EH (cell line): ENCODE data around the gene FCGR2B.
A peak's percentile ranks its signal among the peaks of the same experiment; 100 is the strongest.
"Not testable (repeated sequence)": the region's sequence is repeated elsewhere in the genome, so short reads cannot be mapped to it uniquely, and the experiment has no call there.

Experiments used
- DNase-seq: peaks from one replicate; pipeline ENCODE4 v3.0.0-alpha.2; 2015; ENCODE audit warnings: low read depth

Gene FCGR2B

DNA sequence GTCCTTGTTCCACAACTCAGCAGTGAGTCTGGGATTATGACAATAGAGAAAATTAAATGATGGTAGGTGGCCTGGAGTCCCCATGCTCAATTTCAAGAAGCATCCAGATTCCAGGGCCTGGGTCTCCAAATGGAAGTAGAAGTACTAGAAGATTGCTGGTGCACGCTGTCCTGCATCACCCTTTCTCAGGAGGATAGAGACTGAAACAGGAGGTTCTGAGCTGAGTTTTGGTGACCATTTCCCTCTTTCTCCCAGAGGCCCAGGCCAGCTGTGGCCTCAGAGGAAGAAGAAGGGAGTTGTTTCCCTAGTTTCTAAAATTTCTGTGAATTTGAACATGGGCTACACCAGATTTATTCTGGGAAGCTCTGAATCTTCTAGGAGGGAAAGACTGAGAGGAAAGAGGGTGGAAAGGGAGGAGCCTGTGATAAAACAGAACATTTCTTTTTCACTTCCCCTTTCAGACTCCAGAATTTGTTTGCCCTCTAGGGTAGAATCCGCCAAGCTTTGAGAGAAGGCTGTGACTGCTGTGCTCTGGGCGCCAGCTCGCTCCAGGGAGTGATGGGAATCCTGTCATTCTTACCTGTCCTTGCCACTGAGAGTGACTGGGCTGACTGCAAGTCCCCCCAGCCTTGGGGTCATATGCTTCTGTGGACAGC lies at the start of gene FCGR2B:
Gene FCGR2B (plus strand): TSS at position 460 of the 656 bp plus-strand sequence. CDS start 99 bp downstream, at position 559.
- DNase-seq: not testable (repeated sequence)

DNA sequence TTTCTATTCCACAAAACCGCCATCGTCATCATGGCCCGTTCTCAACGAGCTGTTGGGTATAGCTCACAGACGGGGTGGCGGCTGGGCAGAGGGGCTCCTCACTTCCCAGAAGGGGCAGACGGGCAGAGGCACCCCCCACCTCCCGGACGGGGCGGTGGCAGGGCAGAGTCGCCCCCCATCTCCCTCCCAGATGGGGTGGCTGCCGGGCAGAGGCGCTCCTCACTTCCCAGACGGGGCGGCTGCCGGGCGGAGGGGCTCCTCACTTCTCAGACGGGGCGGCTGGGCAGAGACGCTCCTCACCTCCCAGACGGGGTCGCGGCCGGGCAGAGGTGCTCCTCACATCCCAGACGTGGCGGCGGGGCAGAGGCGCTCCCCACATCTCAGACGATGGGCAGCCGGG lies 46.5 kb upstream of the FCGR2B start:
- DNase-seq: not testable (repeated sequence)

DNA sequence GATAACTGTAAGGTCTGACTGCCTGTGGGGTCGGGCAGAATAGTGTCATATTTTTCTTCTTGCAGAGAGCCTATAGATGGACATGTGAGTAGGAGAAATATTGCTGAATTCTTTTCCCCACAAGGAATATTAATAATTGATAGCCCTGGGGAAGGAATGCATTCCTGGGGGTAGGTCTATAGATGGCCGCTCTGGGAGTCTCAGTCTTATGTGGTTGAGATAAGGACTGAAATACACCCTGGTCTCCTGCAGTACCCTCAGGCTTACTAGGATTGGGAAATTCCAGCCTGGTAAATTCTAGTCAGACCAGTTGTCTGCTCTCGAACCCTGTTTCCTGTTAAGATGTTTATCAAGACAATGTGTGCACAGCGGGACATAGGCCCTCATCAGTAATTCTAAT lies 44.4 kb upstream of the FCGR2B start:
- DNase-seq: not testable (repeated sequence)

DNA sequence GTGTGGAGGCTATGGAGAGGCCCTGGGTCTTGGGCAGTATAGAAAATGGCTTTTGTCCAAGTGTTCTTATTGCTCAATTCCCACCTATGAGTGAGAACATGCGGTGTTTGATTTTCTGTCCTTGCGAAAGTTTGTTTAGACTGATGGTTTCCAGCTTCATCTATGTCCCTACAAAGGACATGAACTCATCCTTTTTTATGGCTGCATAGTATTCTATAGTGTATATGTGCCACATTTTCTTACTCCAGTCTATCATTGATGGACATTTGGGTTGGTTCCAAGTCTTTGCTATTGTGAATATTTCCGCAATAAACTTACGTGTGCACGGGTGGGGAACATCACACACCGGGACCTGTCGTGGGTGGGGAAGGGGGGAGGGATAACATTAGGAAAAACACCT lies 42.5 kb upstream of the FCGR2B start:
- not testable (repeated sequence) for DNase-seq

DNA sequence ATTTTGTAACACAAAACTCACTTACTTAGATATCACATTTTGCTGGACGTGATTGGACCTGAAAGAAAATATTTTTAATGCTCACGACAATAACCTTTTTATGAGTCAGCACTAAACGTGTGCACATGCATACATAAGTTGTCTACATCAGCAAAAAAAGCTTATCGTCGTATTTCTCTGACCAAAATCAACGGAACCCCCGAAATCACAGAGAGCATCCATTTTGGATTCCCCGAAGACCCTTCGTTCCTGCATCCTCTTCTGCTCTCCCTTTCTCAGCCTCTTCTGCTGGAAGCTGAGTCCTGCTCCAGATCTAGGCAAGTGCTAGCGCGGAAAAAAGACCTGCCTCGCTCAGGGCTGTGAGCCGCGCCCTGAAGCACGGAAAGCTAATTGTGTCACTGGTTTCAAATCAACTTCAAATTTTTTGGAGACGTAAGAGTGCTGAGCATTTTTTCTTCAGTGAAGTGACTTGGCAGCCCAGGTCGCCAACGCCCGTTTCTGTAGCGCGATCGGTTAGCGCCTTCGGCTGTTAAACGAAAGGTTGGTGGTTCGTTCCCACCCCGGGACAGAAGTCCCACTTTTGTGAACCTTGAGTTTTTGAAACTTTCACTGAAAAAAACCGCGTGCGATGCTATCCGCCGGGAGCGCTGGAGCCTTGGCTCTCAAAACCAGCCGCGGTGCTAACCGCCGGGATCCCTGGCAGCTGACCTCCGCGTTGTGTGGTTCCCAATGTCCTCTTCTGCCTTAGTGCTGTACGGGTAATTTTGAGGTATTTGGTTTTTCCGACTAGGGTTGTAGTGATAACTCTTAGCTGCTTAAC lies 41.6 kb upstream of the FCGR2B start:
- DNase-seq: peak; percentile 80

DNA sequence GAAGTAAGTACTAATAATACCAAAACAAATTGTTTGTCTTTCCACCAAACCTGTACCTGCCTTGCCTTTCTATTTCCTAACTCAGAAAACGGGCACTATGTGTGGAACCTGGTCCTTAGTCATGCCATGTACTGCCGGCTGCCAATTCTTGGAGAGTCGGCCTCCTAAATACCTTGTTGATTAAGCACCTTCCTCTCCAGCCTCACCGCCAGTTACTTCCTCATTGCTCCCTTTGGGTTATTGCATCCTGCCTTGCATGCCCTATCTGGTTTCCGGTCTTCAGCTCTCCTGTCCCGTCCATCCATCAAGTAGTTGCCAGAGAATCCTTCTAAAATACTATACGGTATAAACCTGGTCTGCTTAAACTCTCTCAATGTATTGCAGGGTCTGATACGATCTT lies 40.9 kb upstream of the FCGR2B start:
- DNase-seq: not testable (repeated sequence)

DNA sequence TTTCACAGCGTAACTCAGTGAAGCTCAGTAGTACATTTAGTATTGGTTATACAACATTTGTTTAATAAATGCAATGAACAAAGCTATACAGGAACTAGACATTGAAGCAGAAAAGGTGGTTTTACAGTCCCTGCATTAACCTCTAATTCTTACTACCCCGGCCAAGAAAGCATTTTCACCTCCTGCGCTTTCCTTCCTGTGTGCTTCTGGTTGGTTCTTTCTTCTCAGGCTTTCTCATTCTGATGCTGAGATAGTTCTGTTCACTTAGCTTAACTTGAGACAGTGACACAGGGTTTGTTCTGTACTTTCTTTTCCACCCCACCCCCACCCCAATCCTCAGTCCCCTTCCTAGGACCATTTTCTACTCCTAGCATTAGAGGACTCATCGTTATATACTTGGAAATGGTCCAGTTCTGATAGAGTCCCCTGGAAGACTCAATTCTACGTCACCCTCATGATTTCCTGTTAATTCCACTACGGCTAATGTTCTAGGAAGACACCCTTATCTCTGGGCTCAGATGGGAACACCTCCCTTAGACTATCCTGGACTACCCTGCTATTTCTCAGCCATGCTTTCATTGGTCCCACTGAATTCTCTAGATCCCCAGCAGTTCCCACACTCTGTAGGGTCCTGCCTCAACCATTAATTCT lies 39.4 kb upstream of the FCGR2B start:
- not testable (repeated sequence) for DNase-seq

DNA sequence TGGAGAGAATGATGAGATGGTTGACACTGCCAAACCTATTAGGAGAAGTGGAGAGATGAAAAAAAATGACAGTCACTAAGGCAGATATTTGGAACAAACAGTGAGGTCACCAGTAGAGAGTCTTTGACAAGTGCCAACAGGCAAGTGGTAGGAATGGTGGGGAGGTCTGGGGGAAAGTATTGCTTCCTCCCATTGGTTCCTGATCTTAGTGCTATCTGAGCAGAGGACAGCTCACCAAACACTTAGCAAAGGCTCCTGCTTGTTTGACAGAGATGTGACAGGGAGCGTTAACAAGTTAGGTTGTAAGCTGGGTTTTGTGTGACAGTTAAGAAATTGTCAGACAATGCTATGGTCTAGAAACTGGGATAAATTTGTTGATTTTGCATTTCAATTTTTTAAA lies 38.3 kb upstream of the FCGR2B start:
- not testable (repeated sequence) for DNase-seq

DNA sequence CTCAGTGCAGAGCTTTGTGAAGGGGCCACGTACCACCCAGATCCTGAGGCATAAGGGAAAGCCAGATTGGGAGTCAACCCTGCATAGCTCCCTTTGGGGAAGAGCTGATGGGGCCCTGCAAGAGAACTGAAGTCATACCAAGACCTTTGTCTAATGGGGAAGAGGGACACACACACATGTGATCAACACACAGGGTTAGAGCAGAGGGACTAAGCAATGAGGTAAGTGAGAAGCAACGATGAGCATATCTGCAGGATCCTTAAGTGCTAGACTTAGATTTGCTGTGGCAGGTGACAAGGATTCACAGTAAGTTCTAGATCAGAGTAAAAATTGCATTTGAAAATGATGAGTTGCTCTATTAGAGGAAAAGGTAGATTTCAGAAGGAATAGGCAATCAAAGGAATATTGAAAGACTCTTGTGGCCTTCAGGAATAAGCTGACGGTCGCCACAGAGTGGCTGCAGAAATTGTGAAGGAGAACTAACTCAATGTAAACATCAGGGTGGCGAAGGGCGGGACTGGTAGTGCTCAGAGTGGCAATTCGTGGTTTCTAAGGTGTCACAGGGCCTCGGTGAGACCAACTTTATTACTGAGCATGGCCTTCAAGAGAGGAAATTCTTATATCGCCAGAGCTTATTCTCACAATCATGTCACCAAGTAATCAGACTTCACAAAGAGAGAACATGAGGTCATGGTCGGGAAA lies 36.3 kb upstream of the FCGR2B start:
- DNase-seq: not testable (repeated sequence)

DNA sequence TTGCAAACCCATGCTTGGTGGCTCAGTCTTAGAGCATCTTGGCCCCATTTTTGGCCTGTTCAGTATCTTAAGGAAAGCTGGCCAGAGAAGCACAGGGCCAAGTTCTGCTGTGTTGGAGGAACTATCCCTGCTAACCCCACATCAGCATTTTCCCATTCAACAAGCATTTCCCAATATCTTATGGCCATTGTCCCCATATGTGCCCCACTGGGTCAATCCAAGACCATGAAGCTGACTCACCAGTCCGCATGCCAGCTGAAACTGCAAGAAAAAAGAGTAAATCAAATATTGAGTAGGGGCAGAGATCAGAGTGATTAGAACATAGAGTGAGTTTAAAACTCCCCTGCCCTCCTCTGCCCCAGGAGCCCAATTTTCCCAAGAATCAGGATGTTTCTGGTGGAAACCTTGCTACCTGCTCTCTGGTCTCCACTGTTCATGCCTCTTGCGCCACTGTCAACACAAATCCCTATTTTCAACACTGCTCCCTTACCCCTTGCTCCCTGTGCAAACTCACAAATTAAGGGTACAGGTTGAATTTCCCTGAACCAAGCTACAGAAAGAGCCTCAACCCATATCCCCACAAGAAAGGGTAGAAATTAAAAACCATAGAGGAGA lies 32.7 kb upstream of the FCGR2B start:
- not testable (repeated sequence) for DNase-seq

DNA sequence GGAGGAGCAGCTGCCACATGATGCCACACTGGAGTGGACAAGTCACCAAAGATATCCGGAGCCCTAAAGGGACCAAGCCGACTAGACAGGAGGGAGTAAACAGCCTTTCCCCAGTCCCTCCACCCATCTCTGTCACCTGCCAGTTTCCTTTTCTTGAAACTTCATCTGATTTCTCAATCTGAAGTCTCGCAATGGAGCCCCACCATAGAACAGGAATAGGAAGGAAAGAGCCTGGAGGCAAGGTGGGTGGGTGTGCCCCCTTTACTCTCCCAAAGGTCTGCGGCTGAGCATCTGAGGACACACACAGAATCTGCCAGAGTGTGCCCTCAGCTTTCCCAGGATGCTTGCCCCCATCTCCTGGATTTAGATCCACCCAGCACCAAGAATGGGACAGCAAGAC lies 31.9 kb upstream of the FCGR2B start, which contains the start of gene FCGR3B:
Gene FCGR3B (minus strand): TSS at position 101 of the 400 bp plus-strand sequence. CDS start 82 bp downstream, at position 19.
- no peak for DNase-seq

DNA sequence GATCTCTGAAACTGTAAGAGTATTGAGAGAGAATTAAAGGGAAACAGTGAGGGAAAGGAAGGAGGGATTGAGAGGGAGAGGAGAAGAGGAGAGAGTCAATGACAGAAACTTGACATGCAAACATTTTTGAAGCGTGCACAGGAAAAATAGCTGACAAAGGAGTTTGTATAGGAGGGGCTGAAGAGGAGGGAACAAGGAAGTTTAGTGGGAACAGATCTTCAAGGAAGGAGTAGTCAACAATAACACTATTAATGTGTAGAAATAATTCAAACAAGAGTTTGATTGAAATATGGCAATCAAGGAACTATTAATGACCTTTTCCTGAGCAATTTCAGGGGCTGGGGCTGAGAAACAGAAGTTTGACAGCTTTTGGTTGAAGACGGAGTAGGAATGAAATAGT lies 27.9 kb upstream of the FCGR2B start:
- DNase-seq: not testable (repeated sequence)

DNA sequence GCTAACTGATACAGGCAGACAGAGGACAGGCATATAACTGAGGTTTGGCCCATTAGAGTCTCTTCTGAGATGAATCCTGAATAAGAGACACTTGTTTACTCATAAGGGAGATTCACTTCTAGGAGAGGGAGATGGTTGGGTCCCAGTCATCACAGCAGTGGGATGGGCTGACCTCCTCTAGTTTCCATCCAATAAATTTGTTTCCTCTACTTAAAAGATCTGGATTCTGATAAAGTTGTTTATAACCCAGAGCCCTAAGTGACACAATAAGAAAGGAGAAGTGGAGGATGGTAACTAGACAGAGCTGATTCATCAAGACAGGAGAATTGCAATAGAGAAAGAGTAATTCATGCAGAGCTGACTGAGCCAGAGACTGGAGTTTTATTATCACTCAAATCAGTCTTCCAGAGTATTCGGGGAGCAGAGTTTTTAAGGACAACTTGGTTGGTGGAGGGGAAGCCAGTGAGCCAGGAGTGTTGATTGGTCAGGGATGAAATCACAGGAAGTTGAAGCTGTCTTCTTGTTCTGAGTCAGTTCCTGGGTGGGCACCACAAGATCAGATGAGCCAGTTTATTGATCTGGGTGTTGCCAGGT lies 26.7 kb upstream of the FCGR2B start:
- DNase-seq: peak; percentile 48

DNA sequence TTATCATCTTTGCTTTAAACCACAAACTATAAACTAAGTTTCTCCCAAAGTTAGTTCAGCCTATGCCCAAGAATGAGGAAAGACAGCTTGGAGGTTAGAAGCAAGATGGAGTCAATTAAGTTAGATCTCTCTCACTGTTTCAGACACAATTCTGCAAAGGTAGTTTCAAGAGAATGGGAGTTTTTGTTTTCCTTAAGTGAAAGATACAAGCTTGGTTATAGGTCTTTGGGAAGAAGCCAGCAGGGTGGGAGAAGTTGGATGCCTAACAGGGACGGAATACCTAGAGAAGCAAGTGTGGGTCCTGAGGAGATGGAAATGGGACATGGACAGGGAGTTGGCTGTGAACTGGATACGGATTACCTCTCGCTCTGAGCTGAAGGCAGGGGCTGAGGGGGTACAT lies 26.0 kb upstream of the FCGR2B start:
- not testable (repeated sequence) for DNase-seq

DNA sequence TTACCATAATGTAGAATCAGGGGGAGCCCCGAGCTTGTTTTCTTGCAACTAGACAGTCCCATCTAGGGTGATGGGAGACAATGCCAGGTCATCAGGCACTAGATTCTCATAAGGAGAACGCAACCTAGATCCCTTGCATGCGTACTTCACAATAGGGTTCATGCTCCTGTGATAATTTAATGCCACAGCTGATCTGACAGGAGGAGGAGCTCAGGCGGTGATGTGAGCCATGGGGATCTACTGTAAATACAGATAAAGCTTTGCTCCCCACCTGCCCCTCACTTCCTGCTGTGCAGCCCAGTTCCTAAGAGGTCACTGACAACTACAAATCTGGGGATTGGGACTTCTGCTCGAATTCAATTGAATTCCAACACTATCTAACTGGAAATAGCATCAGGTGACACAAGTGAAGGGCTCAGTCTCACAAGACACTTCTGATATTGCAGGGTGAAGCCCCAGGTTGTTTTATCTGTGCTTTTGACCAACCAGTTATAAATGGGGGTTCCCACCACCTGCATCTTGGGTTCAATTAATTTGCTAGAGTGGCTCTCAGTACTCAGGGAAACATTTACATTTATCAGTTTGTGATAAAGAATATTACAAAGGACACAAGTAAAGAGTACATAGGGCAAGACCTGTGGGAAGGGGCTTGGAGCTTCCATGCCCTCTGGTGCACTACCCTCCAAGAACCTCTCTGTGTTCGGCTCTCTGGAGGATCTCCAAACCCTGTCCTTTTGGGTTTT lies 24.5 kb upstream of the FCGR2B start:
- not testable (repeated sequence) for DNase-seq

DNA sequence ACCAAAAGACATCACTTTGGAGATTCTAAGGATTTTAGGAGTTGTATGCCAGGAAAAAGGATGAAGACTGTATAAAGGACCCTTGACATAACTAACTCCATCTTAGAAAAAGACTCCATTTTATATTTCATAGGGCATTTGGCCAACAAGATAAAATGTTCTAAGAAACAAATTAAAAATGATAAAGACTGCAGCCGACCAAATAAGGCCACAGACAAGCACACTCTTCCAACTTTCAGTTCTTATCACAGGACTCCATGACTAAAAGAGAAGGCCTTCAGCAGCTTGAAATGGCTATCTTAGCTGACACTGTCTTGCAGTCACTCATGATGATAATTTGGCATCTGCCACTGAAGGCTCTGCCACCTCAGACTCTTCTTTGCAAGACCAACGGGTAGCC lies 23.7 kb upstream of the FCGR2B start:
- DNase-seq: not testable (repeated sequence)

DNA sequence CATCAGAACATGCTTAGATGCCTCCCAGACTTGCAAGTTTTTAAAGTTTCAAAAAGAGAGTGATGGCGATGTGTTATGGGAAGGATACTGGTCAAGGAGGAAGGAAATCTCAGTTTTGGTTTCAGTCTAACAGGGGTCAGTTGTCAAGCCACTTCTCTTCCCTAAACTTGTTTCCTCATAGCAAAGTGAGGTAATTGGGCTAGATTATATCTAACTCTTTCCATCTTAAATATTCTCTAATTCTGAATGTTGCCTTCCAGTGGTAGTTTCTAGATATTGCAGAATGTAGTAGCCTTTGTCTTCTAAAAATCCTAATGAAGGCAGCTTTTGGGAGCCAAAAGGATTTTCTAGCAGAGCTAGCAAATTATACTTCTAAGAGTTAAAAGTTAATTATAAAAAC lies 20.2 kb upstream of the FCGR2B start:
- peak; percentile 25 for DNase-seq

DNA sequence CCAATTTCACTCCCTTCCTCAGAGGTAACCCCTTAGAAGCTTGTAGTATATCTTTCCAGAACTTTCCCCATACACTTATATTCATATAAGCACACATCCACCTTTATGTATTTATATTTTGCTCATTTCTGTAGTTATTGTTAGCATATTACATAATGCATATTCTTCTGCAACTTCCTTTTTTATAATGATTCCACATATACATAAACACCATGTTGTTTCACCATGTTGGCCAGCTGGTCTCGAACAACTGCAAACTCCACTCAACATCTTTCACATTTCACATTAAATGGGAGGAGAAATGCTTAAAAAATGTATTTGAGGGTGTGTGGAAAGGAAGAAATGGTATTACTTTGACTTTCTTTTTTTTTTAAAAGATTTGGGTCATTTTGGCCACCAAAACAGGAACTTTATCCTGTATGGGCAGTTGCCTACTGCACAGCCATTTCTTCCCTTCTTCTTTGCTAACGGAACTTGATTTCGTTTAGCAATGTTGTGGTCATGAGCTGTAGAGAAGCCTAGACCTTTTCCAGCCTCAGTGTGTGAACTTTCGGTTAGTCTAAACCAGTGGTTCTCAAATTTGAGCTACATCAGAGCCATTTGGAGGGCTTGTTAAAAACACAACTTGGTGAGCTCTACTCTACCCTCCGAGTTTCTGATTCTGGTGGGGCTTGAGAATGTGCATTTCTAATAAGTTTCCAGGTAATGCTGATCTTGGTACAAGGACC lies 19.3 kb upstream of the FCGR2B start:
- DNase-seq: not testable (repeated sequence)

DNA sequence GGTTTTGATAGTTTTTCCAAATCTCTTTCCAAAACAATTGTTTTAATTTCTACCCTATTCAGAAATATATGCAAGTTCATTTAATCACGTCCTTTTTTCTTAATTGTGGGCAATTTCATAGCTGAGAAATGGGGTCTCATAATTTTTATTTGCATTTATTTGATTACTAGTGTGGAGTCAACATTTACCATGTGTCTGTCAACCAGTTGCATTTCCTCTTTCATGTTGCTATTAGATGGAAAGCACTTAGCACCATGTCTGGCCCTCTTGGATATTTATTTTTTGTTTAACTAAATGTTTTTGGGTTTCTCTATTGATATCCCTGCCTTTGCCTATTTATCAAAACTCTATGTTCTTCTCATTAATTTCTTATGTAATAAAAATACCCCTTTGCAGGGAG lies 18.1 kb upstream of the FCGR2B start:
- not testable (repeated sequence) for DNase-seq
